C4-2B (cell line): Measurements from ENCODE around the gene CELSR1.
A peak's percentile ranks its signal among the peaks of the same experiment; 100 is the strongest.

ENCODE experiments used
- H3K27ac ChIP-seq: fragments of 450-650 bp; 2 replicates; pipeline ENCODE4 v1.5.1; 2017
- ZFX ChIP-seq: fragments of 450-650 bp; IDR thresholded peaks from 2 replicates; pipeline ENCODE4 v1.6.1; 2017
- TF ChIP-seq, protein P1 (sequence below): fragments of 450-650 bp; conservative IDR thresholded peaks from 2 replicates; pipeline ENCODE4 v1.5.1; 2017; ENCODE audit warnings: mild to moderate bottlenecking

Gene CELSR1

GRCh38 chr22:46393873-46394272 lies 143.5 kb downstream of the CELSR1 start:
- no peak overlapping the region for H3K27ac ChIP-seq
- TF ChIP-seq, protein P1, sequence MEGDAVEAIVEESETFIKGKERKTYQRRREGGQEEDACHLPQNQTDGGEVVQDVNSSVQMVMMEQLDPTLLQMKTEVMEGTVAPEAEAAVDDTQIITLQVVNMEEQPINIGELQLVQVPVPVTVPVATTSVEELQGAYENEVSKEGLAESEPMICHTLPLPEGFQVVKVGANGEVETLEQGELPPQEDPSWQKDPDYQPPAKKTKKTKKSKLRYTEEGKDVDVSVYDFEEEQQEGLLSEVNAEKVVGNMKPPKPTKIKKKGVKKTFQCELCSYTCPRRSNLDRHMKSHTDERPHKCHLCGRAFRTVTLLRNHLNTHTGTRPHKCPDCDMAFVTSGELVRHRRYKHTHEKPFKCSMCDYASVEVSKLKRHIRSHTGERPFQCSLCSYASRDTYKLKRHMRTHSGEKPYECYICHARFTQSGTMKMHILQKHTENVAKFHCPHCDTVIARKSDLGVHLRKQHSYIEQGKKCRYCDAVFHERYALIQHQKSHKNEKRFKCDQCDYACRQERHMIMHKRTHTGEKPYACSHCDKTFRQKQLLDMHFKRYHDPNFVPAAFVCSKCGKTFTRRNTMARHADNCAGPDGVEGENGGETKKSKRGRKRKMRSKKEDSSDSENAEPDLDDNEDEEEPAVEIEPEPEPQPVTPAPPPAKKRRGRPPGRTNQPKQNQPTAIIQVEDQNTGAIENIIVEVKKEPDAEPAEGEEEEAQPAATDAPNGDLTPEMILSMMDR: no peak
- no peak for TF ChIP-seq ZFX

DNA sequence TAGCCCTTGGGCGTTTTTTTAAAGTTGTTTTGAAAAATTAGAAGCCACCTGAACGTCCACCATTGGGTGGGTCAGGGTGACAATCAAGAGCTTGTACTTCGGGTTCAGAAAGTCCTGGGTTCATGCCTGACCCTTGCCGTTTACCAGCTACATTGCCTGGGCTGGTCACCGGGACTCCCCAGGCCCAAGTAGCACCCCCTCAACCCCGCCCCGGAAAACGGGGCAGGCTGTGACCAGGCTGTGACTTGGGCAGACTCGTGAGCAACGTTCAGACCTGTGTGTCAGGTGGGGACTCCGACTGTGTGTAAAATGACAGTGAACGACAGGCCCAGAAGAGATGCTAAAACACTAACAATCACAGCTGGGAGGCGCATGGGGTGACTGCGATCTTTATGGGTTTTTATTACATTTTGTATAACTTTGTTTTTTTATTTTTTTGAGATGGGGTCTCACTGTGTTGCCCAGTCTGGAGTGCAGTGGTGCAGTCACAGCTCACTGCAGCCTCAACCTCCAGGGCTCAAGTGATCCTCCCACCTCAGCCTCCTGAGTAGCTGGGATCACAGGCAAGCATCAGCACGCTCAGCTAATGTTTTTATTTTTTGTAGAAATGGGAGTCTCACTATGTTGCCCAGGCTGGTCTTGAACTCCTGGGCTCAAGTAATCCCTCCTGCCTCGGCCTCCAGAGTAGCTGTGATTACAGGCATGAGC lies 145.1 kb downstream of the CELSR1 start:
- H3K27ac ChIP-seq: no peak overlapping the region
- TF ChIP-seq, protein P1: no peak
- TF ChIP-seq ZFX: no peak

DNA sequence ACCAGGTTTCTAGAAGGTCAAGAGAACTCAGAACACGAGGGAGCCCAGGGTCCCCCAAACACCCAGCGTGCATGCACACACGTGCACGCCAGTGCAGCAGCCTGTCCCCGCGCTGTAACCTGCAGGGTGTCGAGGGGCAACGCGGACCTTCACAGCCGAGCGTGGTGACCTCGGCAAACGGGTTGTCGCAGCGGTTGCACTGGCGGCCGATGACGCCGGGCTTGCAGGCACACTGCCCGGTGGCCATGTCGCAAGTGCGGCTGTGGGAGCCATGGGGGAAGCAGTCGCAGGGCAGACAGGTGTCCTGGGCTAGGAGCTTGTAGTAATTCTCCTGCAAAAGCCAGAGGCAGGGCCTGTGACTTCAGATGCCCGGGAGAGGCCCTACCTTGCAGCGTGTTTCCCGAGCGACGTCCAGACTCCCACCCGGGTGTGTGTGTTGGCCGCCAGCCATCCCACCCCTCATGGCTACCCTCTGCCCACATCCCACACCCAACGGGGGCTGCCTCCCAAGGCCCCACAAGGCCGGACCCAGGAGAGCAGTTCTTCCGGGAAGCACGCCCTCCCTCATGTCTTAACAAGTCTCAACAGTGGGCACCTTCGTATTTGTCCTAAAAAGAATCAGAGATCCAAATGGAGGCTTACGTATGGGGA lies 145.8 kb downstream of the CELSR1 start:
- H3K27ac ChIP-seq: peak overlapping the region; percentile 81
- no peak for TF ChIP-seq ZFX
- TF ChIP-seq, protein P1: no peak

DNA sequence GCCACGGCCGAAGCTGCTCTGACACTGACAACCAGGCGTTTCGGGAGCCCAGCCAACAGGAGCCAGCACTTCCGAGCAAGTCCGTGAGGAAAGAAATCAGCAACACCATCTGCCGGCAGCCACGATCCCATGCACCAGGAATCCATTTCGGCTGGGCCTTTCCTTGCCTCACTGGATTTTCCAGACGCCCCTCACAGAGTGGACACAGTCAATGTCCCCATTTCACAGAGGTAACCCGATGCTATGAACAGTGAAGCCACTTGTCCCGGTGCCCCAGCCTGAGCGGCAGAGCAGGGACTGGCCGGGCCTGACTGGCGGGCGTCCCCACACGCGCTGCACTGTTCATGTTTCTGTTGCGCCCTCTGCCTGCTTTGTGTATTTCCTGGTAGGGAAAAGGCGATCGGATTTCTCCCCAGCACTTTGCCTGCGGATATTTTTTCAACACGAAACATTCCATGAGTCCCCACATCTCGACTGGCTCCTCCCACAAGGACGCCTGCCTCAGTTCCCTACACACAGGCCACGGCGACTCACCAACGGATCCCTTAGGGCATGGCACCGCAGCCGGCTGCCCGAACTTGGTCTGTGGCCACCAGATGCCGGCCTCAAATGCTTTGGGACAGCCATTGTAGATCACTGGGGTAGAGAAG lies 146.6 kb downstream of the CELSR1 start:
- peak overlapping the region; percentile 81 for H3K27ac ChIP-seq
- TF ChIP-seq, protein P1: peak; percentile 83
- peak; percentile 54; the same call in 1 of the 2 replicates for TF ChIP-seq ZFX

GRCh38 chr22:46390105-46390651 lies 147.2 kb downstream of the CELSR1 start:
- TF ChIP-seq, protein P1: no peak
- no peak for TF ChIP-seq ZFX
- peak overlapping the region; percentile 81 for H3K27ac ChIP-seq

GRCh38 chr22:46389081-46389480 lies 148.3 kb downstream of the CELSR1 start:
- H3K27ac ChIP-seq: no peak overlapping the region; the same call in 1 of the 2 replicates
- no peak for TF ChIP-seq ZFX
- TF ChIP-seq, protein P1: no peak

DNA sequence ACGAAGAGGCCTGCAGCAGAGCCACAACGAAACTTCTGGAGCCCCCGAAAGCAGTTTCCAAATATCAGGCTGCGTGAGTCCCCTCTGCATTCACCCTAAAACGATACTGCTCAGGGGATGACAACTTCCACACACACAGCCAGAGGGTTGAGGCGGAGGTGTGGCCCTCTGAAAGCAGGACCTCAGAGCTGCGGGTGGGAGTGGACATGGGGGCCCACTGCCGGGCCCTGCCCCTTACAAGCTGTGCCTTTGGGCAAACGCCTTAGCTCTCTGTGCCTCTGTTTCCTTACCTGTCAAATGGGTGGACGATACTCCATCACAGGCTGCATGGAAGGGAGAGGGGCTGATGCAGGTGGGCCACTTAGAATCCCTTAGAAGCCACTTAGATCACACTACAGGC lies 148.8 kb downstream of the CELSR1 start:
- no peak overlapping the region for H3K27ac ChIP-seq
- TF ChIP-seq ZFX: no peak
- TF ChIP-seq, protein P1: no peak
